Liver (tissue), 4 donors: ENCODE measurements around the gene PKDREJ. TPM values are rescaled to one million over a fixed set of nuclear protein-coding genes. Genes with fewer than 3 reads are reported as not detected.

Experiments used
- polyA plus RNA-seq, 2 donors: library from polyadenylated mRNA; stranded (reverse) in 1 of 2; unstranded in 1 of 2; fragments of 200-250 nt in 1 of 2; fragments of >200 nt in 1 of 2; fragmentation: Nextera tagmentation in 1 of 2; extraction: Ambion mirVana in 1 of 2; gene quantifications; one replicate each; pipeline versions ENCODE4 v1.2.1 to v1.2.3, GENCODE V29; 2013 to 2015
- total RNA-seq, 2 donors: library from RNA; depleted of rRNA; stranded (reverse); fragments of >200 nt; gene quantifications; one replicate each; pipeline ENCODE4 v1.2.3, GENCODE V29; 2014
- donor health status: healthy.
- donor health status: healthy.
- donor health status: healthy.

Gene PKDREJ
- total and polyA plus RNA-seq, 4 donors: under 0.01 to 0.05 (median 0.02) TPM

Other genes with a start within 250 kb of the PKDREJ start
- 10 to 100 TPM; 47.5 to 78.8 TPM for gene PPARA, start 112.8 kb downstream of the PKDREJ start, total RNA-seq
- gene PPARA, start 112.8 kb downstream of the PKDREJ start, polyA plus RNA-seq: 10 to 100 TPM; 31.2 to 35.1 TPM
- gene CDPF1, start 13.1 kb downstream of the PKDREJ start, total RNA-seq: 1 to 10 TPM; 4.4 to 6.1 TPM
- gene CDPF1, start 13.1 kb downstream of the PKDREJ start, polyA plus RNA-seq: 1 to 10 TPM; 3.9 to 6.6 TPM
- gene TTC38, start 4.7 kb upstream of the PKDREJ start, total RNA-seq: 100 to 1,000 TPM in 1 of 2 donors, 10 to 100 TPM in 1; 63.9 to 389 TPM
- gene TTC38, start 4.7 kb upstream of the PKDREJ start, polyA plus RNA-seq: 100 to 1,000 TPM; 117 to 138 TPM
- gene GTSE1, start 33.5 kb upstream of the PKDREJ start, total RNA-seq: 10 to 100 TPM in 1 of 2 donors, under 1 TPM in 1; 0.17 to 13.9 TPM
- gene GTSE1, start 33.5 kb upstream of the PKDREJ start, polyA plus RNA-seq: 1 to 10 TPM in 1 of 2 donors, under 1 TPM in 1; 0.38 to 1.3 TPM
- gene TRMU, start 72.4 kb upstream of the PKDREJ start, total RNA-seq: 10 to 100 TPM; 14.3 to 34.4 TPM
- gene TRMU, start 72.4 kb upstream of the PKDREJ start, polyA plus RNA-seq: 10 to 100 TPM; 18.1 to 19.2 TPM